ENCODE data around the gene SNX3. TPM values are rescaled to one million over a fixed set of nuclear protein-coding genes. Genes with fewer than 3 reads are reported as not detected.

SNX3 gene
- total RNA-seq, 2 experiments from 2014 or later, result 39.8 to 40.8 TPM

- POLR2A ChIA-PET, result no interaction called here
- H3K27me3 ChIP-seq (ENCODE audit: control insufficient read depth in 1 of 2, insufficient read depth in 2 of 2, low read length in 2 of 2), result no peaks in the 10 kb centered on the region
- CTCF ChIA-PET, result no interaction called here
Observed at GRCh38 chr6:108288742-108289141, 27.9 kb upstream of the SNX3 start.

GRCh38 chr6:108287373-108287772 lies 26.5 kb upstream of the SNX3 start:
- intact Hi-C loops (cut with DNase I, micrococcal nuclease), result no loop called here
- Mint-ChIP-seq H3K36me3 (ENCODE audit: low read depth) (no peaks in the 10 kb centered on the region), H3K4me1 (ENCODE audit: low read depth) (no peaks in the 10 kb centered on the region), H3K9me3 (no peaks in the 10 kb centered on the region), H3K27me3 (no peaks in the 10 kb centered on the region), H3K27ac (no peak overlapping the region), H3K4me3 (no peak overlapping the region)
- Histone ChIP-seq H3K36me3 (ENCODE audit: insufficient read depth, low read length) (no peaks in the 10 kb centered on the region), H3K9me3 (ENCODE audit: control insufficient read depth in 1 of 2, insufficient read depth in 1 of 2, low read length in 2 of 2) (no peaks in the 10 kb centered on the region), H3K4me1 (ENCODE audit: insufficient read depth, low read length) (no peaks in the 10 kb centered on the region), H3K27me3 (ENCODE audit: control insufficient read depth in 1 of 2, insufficient read depth in 2 of 2, low read length in 2 of 2) (no peaks in the 10 kb centered on the region), H3K4me3 (ENCODE audit: low read length) (no peak overlapping the region), H3K27ac (ENCODE audit: low read depth in 1 of 2, low read length in 2 of 2) (no peak overlapping the region)
- POLR2A ChIA-PET, result no interaction called here
- ATAC-seq (ENCODE audit: poor library complexity) (no peak), DNase-seq (no peak)
- CTCF ChIA-PET, result interaction anchor here (1.1 kb wide), 1 partner anchor 21 kb away, joined by 4 read pairs; no protein-coding TSS in a partner anchor
- TF ChIP-seq CTCF (IDR thresholded peaks at IDR 0.05), result no peak

More at GRCh38 chr6:108288742-108289141, 27.9 kb upstream of the SNX3 start:
- no peak overlapping the region for H3K27ac ChIP-seq (ENCODE audit: low read depth in 1 of 2, low read length in 2 of 2)
- Mint-ChIP-seq H3K4me1 (ENCODE audit: low read depth) (no peaks in the 10 kb centered on the region), H3K36me3 (ENCODE audit: low read depth) (no peaks in the 10 kb centered on the region), H3K9me3 (no peaks in the 10 kb centered on the region), H3K27ac (no peak overlapping the region), H3K4me3 (no peak overlapping the region), H3K27me3 (no peaks in the 10 kb centered on the region)
- no peak overlapping the region for H3K4me3 ChIP-seq (ENCODE audit: low read length)
- no peaks in the 10 kb centered on the region for H3K36me3 ChIP-seq (ENCODE audit: insufficient read depth, low read length)
- intact Hi-C loops (cut with DNase I, micrococcal nuclease), result no loop called here
- no peak for ATAC-seq (ENCODE audit: poor library complexity)
- peaks cover 2% of the 10 kb centered on the region for H3K4me1 ChIP-seq (ENCODE audit: insufficient read depth, low read length)
- H3K9me3 ChIP-seq (ENCODE audit: control insufficient read depth in 1 of 2, insufficient read depth in 1 of 2, low read length in 2 of 2), result no peaks in the 10 kb centered on the region
- no peak for TF ChIP-seq CTCF (IDR thresholded peaks at IDR 0.05)
- DNase-seq, result no peak

GRCh38 chr6:108286366-108286765 lies 25.5 kb upstream of the SNX3 start:
- no peak overlapping the region for H3K27ac ChIP-seq (ENCODE audit: low read depth in 1 of 2, low read length in 2 of 2)
- ChIA-PET CTCF (interaction anchor here (1.1 kb wide), 1 partner anchor 20 kb away, joined by 4 read pairs; no protein-coding TSS in a partner anchor), POLR2A (no interaction called here)
- Mint-ChIP-seq H3K4me3 (no peak overlapping the region), H3K27me3 (no peaks in the 10 kb centered on the region), H3K4me1 (ENCODE audit: low read depth) (no peaks in the 10 kb centered on the region), H3K27ac (no peak overlapping the region), H3K36me3 (ENCODE audit: low read depth) (no peaks in the 10 kb centered on the region), H3K9me3 (no peaks in the 10 kb centered on the region)
- H3K36me3 ChIP-seq (ENCODE audit: insufficient read depth, low read length), result no peaks in the 10 kb centered on the region
- no peak for ATAC-seq (ENCODE audit: poor library complexity)
- no peak for TF ChIP-seq CTCF (IDR thresholded peaks at IDR 0.05)
- DNase-seq, result peak in 1 of 14 experiments; percentile 13
- H3K27me3 ChIP-seq (ENCODE audit: control insufficient read depth in 1 of 2, insufficient read depth in 2 of 2, low read length in 2 of 2), result no peaks in the 10 kb centered on the region
- intact Hi-C loops (cut with DNase I, micrococcal nuclease), result no loop called here
- no peaks in the 10 kb centered on the region for H3K9me3 ChIP-seq (ENCODE audit: control insufficient read depth in 1 of 2, insufficient read depth in 1 of 2, low read length in 2 of 2)
- H3K4me1 ChIP-seq (ENCODE audit: insufficient read depth, low read length), result no peaks in the 10 kb centered on the region
- no peak overlapping the region for H3K4me3 ChIP-seq (ENCODE audit: low read length)
